Body of pancreas (tissue), 4 donors: ENCODE data around the gene PANX2.

Experiments used
- CTCF ChIP-seq, 7 experiments: fragments of 450-650 bp in 4 of 7; fragments of 200-600 bp in 3 of 7; sonication (generic) in 3 of 7; IDR thresholded peaks; one replicate each; pipeline ENCODE4 v1.5.1; 2016 to 2019; ENCODE audit warnings: antibody characterized with exemption in 7 of 7
- POLR2A ChIP-seq, 3 donors: fragments of 450-650 bp; IDR thresholded peaks; one replicate each; pipeline ENCODE4 v1.6.1; 2016; ENCODE audit warnings: antibody characterized with exemption in 3 of 3, mild to moderate bottlenecking in 2 of 3

GRCh38 chr22:50153756-50154140, 16.8 kb upstream of the PANX2 start:
- TF ChIP-seq CTCF (IDR thresholded peaks at IDR 0.05) (no peak), POLR2A (IDR thresholded peaks at IDR 0.05) (no peak)
